Coronary artery (tissue), 2 donors: ENCODE results near the gene ZBTB11.
"Not testable (repeated sequence)": the region's sequence is repeated elsewhere in the genome, so short reads cannot be mapped to it uniquely, and the experiment has no call there.

Experiments used
- DNase-seq: peaks from one replicate; pipeline ENCODE4 v3.0.0-alpha.2; 2017; ENCODE audit warnings: low spot score
- H3K27ac ChIP-seq, 2 donors: fragments of 200-600 bp; sonication (generic); one replicate each; pipeline ENCODE4 v1.5.1; 2016 to 2019
- H3K4me3 ChIP-seq: fragments of 200-600 bp; sonication (generic); 2 replicates; pipeline ENCODE4 v1.5.1; 2016; ENCODE audit warnings: mild to moderate bottlenecking, moderate library complexity
- TF ChIP-seq, protein P1 (sequence below): fragments of 200-600 bp; sonication (generic); IDR thresholded peaks from one replicate; pipeline ENCODE4 v1.5.1; 2019; ENCODE audit warnings: antibody characterized with exemption

Gene ZBTB11

DNA sequence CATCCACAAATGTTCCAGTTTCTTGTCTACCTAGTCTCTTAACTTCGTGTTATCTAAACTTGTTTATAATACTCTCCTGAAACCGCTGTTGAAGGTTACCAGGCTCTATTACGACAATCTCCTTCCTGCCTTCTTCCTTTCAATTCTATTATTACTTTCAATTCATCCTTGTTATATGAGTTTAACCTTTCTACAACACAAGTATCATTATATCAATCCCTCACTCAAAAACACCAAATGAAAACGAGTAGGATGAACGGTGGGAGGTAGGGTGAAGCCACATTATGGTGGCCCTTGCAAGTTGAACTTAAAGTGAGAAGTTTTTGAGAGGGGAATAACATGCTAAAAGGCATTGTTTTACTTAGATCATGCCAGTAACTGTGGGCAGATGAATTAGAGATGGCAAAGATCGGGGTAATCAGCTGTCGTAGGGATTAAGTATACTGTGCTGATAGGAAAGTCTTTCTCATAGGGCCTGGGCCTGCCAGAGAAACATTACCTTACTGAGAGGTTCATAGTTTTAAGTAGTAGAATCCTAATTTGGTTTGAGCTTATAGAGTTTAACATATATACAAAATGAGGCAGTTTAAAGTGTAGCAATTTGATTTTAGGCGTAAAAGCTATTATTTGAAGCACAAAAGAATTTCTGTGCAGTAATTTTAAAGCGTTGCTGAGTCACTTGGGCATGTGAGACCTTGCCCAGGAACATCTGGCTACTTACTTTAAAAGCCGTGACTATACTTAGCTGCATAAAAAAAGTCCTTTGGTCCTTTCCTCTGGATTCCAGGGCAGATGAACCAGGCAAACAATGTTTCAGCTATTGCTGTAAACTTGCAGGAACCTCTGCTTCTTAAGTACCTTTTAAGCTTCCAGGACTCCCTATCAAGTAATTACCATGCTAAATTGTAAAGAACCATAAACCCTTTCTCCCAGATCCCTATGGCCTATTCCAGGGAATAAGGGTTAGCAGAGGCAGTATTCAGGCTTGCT, 44.2 kb upstream of the ZBTB11 start:
- TF ChIP-seq, protein P1, sequence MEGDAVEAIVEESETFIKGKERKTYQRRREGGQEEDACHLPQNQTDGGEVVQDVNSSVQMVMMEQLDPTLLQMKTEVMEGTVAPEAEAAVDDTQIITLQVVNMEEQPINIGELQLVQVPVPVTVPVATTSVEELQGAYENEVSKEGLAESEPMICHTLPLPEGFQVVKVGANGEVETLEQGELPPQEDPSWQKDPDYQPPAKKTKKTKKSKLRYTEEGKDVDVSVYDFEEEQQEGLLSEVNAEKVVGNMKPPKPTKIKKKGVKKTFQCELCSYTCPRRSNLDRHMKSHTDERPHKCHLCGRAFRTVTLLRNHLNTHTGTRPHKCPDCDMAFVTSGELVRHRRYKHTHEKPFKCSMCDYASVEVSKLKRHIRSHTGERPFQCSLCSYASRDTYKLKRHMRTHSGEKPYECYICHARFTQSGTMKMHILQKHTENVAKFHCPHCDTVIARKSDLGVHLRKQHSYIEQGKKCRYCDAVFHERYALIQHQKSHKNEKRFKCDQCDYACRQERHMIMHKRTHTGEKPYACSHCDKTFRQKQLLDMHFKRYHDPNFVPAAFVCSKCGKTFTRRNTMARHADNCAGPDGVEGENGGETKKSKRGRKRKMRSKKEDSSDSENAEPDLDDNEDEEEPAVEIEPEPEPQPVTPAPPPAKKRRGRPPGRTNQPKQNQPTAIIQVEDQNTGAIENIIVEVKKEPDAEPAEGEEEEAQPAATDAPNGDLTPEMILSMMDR, result no peak
- Histone ChIP-seq H3K27ac (no peak overlapping the region), H3K4me3 (no peak overlapping the region)
- no peak for DNase-seq

DNA sequence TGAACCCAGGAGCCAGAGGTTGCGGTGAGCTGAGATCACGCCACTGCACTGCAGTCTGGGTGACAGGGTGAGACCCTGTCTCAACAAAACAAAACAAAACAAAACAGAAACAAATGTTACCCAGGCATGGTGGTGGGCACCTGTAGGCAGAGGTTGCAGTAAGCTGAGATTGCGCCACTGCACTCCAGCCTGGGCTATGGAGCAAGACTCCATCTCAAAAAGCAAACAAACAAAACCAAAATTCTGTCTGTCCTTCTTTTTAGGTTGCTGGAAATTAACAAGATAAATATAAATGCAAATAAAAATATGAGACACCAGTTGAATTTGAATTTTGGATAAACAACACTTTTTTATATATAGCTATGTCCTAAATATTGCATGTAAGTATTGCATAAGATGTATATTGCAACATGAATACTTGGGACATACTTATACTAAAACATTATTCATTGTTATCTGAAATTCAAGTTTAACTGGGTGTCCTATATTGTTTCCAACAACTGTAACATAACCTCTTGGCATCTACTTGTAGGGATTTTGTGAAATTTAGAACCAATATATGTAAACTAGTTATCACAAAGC, 42.8 kb upstream of the ZBTB11 start:
- Histone ChIP-seq H3K27ac (no peak overlapping the region), H3K4me3 (no peak overlapping the region)
- TF ChIP-seq, protein P1, result no peak
- no peak for DNase-seq

DNA sequence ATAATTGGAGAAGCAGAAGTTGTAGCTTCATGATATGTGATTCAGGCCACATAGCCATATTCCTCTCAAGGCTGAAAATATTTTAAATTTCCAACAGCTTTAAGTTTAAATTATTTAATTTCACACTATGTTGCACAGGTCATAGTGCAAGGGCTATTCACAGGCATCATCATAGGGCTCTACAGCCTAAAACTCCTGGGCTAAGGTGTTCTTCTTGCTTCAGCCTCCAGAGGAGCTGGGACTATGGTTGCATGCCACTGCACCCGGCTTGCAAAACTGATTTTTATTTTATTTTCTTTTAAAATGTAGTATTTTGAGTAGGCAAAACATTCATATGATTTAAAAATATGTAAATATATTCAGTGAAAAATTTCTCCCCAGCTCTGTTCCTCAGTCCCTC, 41.5 kb upstream of the ZBTB11 start:
- no peak overlapping the region for H3K27ac ChIP-seq
- no peak for DNase-seq
- H3K4me3 ChIP-seq, result no peak overlapping the region
- TF ChIP-seq, protein P1, result no peak

DNA sequence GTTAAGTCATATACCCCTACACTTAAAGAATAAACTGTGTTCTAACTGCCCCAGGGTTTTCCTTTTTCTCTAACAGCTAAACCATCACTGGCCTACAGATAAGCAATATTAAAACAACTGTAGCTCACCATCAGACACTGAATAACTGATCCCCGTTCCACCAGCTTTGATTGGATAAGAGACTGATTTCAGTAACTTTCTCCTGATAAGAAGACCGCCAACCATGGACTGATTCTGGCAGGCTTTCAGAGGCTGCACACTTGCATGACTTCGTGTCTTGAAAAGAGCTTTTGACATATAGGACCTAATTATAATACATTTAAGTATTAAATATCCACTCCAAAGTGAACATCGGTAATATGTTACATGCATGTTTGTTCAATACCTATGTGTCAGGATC, 32.2 kb upstream of the ZBTB11 start:
- no peak overlapping the region for H3K27ac ChIP-seq
- TF ChIP-seq, protein P1, result no peak
- DNase-seq, result no peak
- H3K4me3 ChIP-seq, result no peak overlapping the region

DNA sequence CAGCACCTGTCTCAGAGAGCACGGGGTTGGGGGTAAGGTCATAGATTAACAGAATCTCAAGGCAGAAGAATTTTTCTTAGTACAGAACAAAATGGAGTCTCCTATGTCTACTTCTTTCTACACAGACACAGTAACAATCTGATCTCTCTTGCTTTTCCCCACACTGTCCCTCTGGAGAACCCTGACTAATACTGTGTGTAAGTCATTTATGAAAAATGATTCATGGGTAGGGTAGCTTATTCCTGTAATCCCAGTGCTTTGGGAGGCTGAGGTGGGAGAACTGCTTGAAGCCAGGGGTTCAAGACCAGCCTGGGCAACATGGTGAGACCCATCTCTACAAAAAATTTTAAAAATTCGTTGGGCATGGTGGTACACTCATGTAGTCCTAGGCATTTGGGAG, 27.7 kb upstream of the ZBTB11 start:
- not testable (repeated sequence) for H3K4me3 ChIP-seq, DNase-seq, H3K27ac ChIP-seq

DNA sequence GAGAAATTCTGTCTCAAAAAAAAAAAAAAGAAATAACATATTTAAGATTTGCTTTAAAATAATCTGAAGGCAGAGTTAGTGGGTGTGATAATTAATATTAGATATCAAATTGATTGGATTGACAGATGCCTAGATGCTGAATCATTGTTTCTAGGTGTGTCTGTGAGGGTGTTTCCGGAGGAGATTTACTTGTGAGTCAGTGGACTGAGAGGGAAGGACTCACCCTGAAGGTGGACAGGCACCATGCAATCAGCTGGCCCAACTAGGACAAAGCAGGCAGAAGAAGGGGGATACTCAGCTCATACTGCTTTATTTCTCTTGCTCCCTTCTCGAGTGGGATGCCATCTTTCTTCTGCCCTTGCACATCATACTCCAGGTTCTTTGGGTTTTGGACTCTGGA, 26.2 kb upstream of the ZBTB11 start:
- Histone ChIP-seq H3K4me3 (no peak overlapping the region), H3K27ac (no peak overlapping the region)
- DNase-seq, result no peak
- TF ChIP-seq, protein P1, result no peak

DNA sequence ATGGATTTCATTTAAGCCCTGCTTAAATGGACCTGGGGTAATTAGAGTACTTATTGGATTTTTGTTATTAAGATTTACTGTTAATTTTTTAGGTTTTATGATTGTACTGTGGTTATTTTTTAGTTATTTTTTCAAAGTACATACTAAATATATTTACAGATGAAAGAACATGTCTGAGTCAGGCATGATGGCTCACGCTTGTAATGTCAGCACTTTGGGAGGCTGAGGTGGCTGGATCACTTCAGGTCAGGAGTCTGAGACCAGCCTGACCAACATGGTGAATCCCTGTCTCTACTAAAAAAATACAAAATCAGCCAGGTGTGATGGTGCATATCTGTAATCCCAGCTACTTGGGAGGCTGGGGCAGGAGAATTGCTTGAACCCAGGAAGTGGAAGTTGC, 25.8 kb upstream of the ZBTB11 start:
- Histone ChIP-seq H3K27ac (no peak overlapping the region), H3K4me3 (no peak overlapping the region)
- TF ChIP-seq, protein P1, result no peak
- DNase-seq, result no peak
